Liver (tissue), 9 donors: ENCODE results near the gene ALG9. TPM values are rescaled to one million over a fixed set of nuclear protein-coding genes. Genes with fewer than 3 reads are reported as not detected.

Experiments
- DNase-seq: peaks from one replicate; pipeline ENCODE4 v3.0.0-alpha.2; 2017; ENCODE audit warnings: low spot score
- H3K27ac ChIP-seq, 2 donors: one replicate each; pipeline ENCODE4 v1.7.0; 2013; ENCODE audit warnings: inconsistent platforms in 2 of 2, low read length in 2 of 2, control low read depth in 1 of 2, low read depth in 1 of 2, mild to moderate bottlenecking in 1 of 2
- H3K27me3 ChIP-seq, 4 donors: one replicate each; pipeline versions ENCODE4 v1.6.1 to v1.7.0; 2013; ENCODE audit warnings: low read length in 3 of 4, inconsistent platforms in 1 of 4, mild to moderate bottlenecking in 1 of 4, moderate library complexity in 1 of 4; ENCODE audit not compliant: control insufficient read depth in 4 of 4, insufficient read depth in 4 of 4
- H3K36me3 ChIP-seq, 4 donors: one replicate each; pipeline versions ENCODE4 v1.6.1 to v1.7.0; 2013; ENCODE audit warnings: low read length in 3 of 4, mild to moderate bottlenecking in 3 of 4, low read depth in 1 of 4, moderate library complexity in 1 of 4; ENCODE audit not compliant: control insufficient read depth in 4 of 4, insufficient read depth in 3 of 4
- H3K4me1 ChIP-seq, 4 donors: one replicate each; pipeline versions ENCODE4 v1.6.1 to v1.7.0; 2013; ENCODE audit warnings: low read length in 3 of 4, mild to moderate bottlenecking in 3 of 4, moderate library complexity in 1 of 4; ENCODE audit not compliant: control insufficient read depth in 4 of 4, insufficient read depth in 4 of 4
- H3K4me3 ChIP-seq, 3 donors: one replicate each; pipeline versions ENCODE4 v1.6.1 to v1.7.0; 2013; ENCODE audit warnings: low read length in 3 of 3, control low read depth in 1 of 3, low read depth in 1 of 3, mild to moderate bottlenecking in 1 of 3
- H3K9ac ChIP-seq, 2 donors: one replicate each; pipeline ENCODE4 v1.7.0; 2013; ENCODE audit warnings: low read length in 2 of 2, mild to moderate bottlenecking in 2 of 2, moderate library complexity in 2 of 2, control low read depth in 1 of 2, low read depth in 1 of 2
- H3K9me3 ChIP-seq, 4 donors: one replicate each; pipeline versions ENCODE4 v1.6.1 to v1.7.0; 2013; ENCODE audit warnings: low read length in 3 of 4; ENCODE audit not compliant: control insufficient read depth in 4 of 4
- CTCF ChIP-seq: fragments of 150-350 bp; IDR thresholded peaks from 2 replicates; pipeline ENCODE4 v1.5.1; 2017; ENCODE audit warnings: improper control_type of control experiment, low read depth, low read length; ENCODE audit not compliant: missing input control
- EGR1 ChIP-seq, 2 donors: IDR thresholded peaks; 2 replicates each; pipeline ENCODE4 v1.6.1; 2016 to 2018; ENCODE audit warnings: antibody characterized with exemption in 2 of 2, low read depth in 2 of 2
- FOXA1 ChIP-seq: IDR thresholded peaks from 2 replicates; pipeline ENCODE4 v1.6.1; 2016; ENCODE audit warnings: antibody characterized with exemption
- GABPA ChIP-seq, 2 donors: IDR thresholded peaks in 1 of 2; conservative IDR thresholded peaks in 1 of 2; 2 replicates each; pipeline ENCODE4 v1.6.1; 2016; ENCODE audit warnings: antibody characterized with exemption in 2 of 2, mild to moderate bottlenecking in 1 of 2, moderate library complexity in 1 of 2
- HNF4A ChIP-seq, 2 donors: conservative IDR thresholded peaks; 2 replicates each; pipeline ENCODE4 v1.6.1; 2016; ENCODE audit warnings: antibody characterized with exemption in 2 of 2, mild to moderate bottlenecking in 2 of 2
- NR2F2 ChIP-seq: IDR thresholded peaks from 2 replicates; pipeline ENCODE4 v1.6.1; 2016; ENCODE audit warnings: antibody characterized with exemption
- RXRA ChIP-seq, 2 donors: IDR thresholded peaks; 2 replicates each; pipeline ENCODE4 v1.6.1; 2017 to 2018; ENCODE audit warnings: antibody characterized with exemption in 2 of 2, mild to moderate bottlenecking in 1 of 2
- SP1 ChIP-seq: IDR thresholded peaks from 2 replicates; pipeline ENCODE4 v1.6.1; 2018; ENCODE audit warnings: antibody characterized with exemption, mild to moderate bottlenecking
- WGBS: extraction: QIAGEN DNeasy Blood & Tissue Kit; methylation state at CpG from one replicate; pipeline ENCODE4 v1.1.7; 2013; 5-methylcytosine and 5-hydroxymethylcytosine counted together
- polyA plus RNA-seq, 2 donors: library from polyadenylated mRNA; stranded (reverse) in 1 of 2; unstranded in 1 of 2; fragments of 200-250 nt in 1 of 2; fragments of >200 nt in 1 of 2; fragmentation: Nextera tagmentation in 1 of 2; extraction: Ambion mirVana in 1 of 2; gene quantifications; one replicate each; pipeline versions ENCODE4 v1.2.1 to v1.2.3, GENCODE V29; 2013 to 2015
- total RNA-seq, 2 donors: library from RNA; depleted of rRNA; stranded (reverse); fragments of >200 nt; gene quantifications; one replicate each; pipeline ENCODE4 v1.2.3, GENCODE V29; 2014
- TF ChIP-seq, protein P1 (sequence below): IDR thresholded peaks from 2 replicates; pipeline ENCODE4 v1.6.1; 2016; ENCODE audit warnings: antibody characterized with exemption
- TF ChIP-seq, protein P2 (sequence below): IDR thresholded peaks from 2 replicates; pipeline ENCODE4 v1.6.1; 2016; ENCODE audit warnings: antibody characterized with exemption, mild to moderate bottlenecking
- TF ChIP-seq, protein P3 (sequence below): IDR thresholded peaks from 2 replicates; pipeline ENCODE4 v1.6.1; 2016; ENCODE audit warnings: antibody characterized with exemption
- TF ChIP-seq, protein P4 (sequence below): IDR thresholded peaks from 2 replicates; pipeline ENCODE4 v1.6.1; 2016; ENCODE audit warnings: antibody characterized with exemption
- donor health status: healthy.
- donor health status: healthy.
- donor health status: healthy.
- donor health status: healthy.
- donor health status: healthy.

ALG9 gene
- total and polyA plus RNA-seq, 4 donors, result 13.7 to 36.3 (median 20.2) TPM

GRCh38 chr11:111759376-111759775 lies 112.0 kb downstream of the ALG9 start:
- Histone ChIP-seq H3K9me3 (no peaks in the 10 kb centered on the region), H3K27ac (peak overlapping the region; percentile 6 to 51), H3K4me3 (no peak overlapping the region), H3K9ac (peak overlapping the region in 1 of 2 donors; percentile 21), H3K4me1 (peaks cover 0 to 33% (median 14%) of the 10 kb centered on the region in 4 donors), H3K36me3 (peaks cover 9 to 59% (median 49%) of the 10 kb centered on the region in 4 donors), H3K27me3 (no peaks in the 10 kb centered on the region)
- TF ChIP-seq FOXA1 (no peak), CTCF (no peak), RXRA (IDR thresholded peaks at IDR 0.05) (no peak), NR2F2 (no peak), GABPA (IDR thresholded peaks at IDR 0.05 in 1 of 2, conservative IDR thresholded peaks at IDR 0.05 in 1 of 2) (no peak)
- no peak for DNase-seq

DNA sequence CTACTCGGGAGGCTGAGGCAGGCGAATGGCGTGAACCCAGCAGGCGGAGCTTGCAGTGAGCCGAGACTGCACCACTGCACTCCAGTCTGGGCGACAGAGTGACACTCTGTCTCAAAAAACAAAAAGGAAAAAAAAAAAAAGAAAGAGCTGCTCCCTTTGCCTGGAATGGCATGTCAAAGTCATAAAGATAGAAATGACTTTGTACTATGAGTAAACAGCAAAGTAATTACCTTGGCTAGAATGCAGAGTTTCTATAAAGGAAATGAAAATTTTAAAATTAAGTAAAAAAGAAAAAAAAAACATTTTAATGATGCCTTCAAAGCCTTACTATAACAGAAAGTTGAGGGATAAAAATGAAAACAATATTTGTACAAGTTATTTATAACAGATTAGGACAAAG lies 115.3 kb downstream of the ALG9 start:
- DNase-seq, result no peak
- H3K36me3 ChIP-seq, result peaks cover 11 to 62% (median 56%) of the 10 kb centered on the region in 4 donors
- H3K9ac ChIP-seq, result peak overlapping the region in 1 of 2 donors; percentile 22
- 90% methylated on average over 6 of the region's 6 CpGs for WGBS
- H3K27ac ChIP-seq, result no peak overlapping the region
- peaks cover 0 to 23% (median 14%) of the 10 kb centered on the region in 4 donors for H3K4me1 ChIP-seq
- H3K4me3 ChIP-seq, result no peak overlapping the region
- H3K9me3 ChIP-seq, result no peaks in the 10 kb centered on the region
- H3K27me3 ChIP-seq, result no peaks in the 10 kb centered on the region
- TF ChIP-seq HNF4A (conservative IDR thresholded peaks at IDR 0.05) (no peak), SP1 (no peak), EGR1 (IDR thresholded peaks at IDR 0.05; ENCODE audit: low read depth in 2 of 2) (no peak)
- TF ChIP-seq, protein P1, sequence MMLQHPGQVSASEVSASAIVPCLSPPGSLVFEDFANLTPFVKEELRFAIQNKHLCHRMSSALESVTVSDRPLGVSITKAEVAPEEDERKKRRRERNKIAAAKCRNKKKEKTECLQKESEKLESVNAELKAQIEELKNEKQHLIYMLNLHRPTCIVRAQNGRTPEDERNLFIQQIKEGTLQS, result no peak
- TF ChIP-seq, protein P2, sequence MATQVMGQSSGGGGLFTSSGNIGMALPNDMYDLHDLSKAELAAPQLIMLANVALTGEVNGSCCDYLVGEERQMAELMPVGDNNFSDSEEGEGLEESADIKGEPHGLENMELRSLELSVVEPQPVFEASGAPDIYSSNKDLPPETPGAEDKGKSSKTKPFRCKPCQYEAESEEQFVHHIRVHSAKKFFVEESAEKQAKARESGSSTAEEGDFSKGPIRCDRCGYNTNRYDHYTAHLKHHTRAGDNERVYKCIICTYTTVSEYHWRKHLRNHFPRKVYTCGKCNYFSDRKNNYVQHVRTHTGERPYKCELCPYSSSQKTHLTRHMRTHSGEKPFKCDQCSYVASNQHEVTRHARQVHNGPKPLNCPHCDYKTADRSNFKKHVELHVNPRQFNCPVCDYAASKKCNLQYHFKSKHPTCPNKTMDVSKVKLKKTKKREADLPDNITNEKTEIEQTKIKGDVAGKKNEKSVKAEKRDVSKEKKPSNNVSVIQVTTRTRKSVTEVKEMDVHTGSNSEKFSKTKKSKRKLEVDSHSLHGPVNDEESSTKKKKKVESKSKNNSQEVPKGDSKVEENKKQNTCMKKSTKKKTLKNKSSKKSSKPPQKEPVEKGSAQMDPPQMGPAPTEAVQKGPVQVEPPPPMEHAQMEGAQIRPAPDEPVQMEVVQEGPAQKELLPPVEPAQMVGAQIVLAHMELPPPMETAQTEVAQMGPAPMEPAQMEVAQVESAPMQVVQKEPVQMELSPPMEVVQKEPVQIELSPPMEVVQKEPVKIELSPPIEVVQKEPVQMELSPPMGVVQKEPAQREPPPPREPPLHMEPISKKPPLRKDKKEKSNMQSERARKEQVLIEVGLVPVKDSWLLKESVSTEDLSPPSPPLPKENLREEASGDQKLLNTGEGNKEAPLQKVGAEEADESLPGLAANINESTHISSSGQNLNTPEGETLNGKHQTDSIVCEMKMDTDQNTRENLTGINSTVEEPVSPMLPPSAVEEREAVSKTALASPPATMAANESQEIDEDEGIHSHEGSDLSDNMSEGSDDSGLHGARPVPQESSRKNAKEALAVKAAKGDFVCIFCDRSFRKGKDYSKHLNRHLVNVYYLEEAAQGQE, result no peak

- TF ChIP-seq, protein P3, sequence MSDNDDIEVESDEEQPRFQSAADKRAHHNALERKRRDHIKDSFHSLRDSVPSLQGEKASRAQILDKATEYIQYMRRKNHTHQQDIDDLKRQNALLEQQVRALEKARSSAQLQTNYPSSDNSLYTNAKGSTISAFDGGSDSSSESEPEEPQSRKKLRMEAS, result no peak
- no peak for TF ChIP-seq SP1
- no peak for TF ChIP-seq NR2F2
- no peak for TF ChIP-seq GABPA (IDR thresholded peaks at IDR 0.05 in 1 of 2, conservative IDR thresholded peaks at IDR 0.05 in 1 of 2)
- TF ChIP-seq, protein P4, sequence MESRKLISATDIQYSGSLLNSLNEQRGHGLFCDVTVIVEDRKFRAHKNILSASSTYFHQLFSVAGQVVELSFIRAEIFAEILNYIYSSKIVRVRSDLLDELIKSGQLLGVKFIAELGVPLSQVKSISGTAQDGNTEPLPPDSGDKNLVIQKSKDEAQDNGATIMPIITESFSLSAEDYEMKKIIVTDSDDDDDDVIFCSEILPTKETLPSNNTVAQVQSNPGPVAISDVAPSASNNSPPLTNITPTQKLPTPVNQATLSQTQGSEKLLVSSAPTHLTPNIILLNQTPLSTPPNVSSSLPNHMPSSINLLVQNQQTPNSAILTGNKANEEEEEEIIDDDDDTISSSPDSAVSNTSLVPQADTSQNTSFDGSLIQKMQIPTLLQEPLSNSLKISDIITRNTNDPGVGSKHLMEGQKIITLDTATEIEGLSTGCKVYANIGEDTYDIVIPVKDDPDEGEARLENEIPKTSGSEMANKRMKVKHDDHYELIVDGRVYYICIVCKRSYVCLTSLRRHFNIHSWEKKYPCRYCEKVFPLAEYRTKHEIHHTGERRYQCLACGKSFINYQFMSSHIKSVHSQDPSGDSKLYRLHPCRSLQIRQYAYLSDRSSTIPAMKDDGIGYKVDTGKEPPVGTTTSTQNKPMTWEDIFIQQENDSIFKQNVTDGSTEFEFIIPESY, result no peak
- no peaks in the 10 kb centered on the region for H3K9me3 ChIP-seq
- DNase-seq, result no peak
- no peak overlapping the region for H3K4me3 ChIP-seq
- no peaks in the 10 kb centered on the region for H3K27me3 ChIP-seq
- peaks cover 10 to 70% (median 63%) of the 10 kb centered on the region in 4 donors for H3K36me3 ChIP-seq
- peaks cover 3 to 17% (median 15%) of the 10 kb centered on the region in 4 donors for H3K4me1 ChIP-seq
- peak overlapping the region; percentile 46 to 73 for H3K27ac ChIP-seq
- H3K9ac ChIP-seq, result peak overlapping the region in 1 of 2 donors; percentile 50
Measured at GRCh38 chr11:111749646-111750045, 121.7 kb downstream of the ALG9 start.
